HFF-Myc (cell line): ENCODE measurements around the gene DSE.

Experiments
- DNase-seq: peaks from one replicate; pipeline ENCODE4 v3.0.0-alpha.2; 2011; ENCODE audit warnings: low read depth; ENCODE audit errors: extremely low read depth
- H3K4me3 ChIP-seq: replicated peaks from 2 replicates; pipeline ENCODE4 v1.5.1; 2011; ENCODE audit warnings: low read depth, mild to moderate bottlenecking, control low read depth, low read length
- CTCF ChIP-seq: IDR thresholded peaks from 2 replicates; pipeline ENCODE4 v1.5.1; 2012; ENCODE audit warnings: mild to moderate bottlenecking, low read depth, low read length, control low read depth; ENCODE audit errors: missing control alignments

The DSE gene

GRCh38 chr6:116459927-116460326 lies 89.2 kb downstream of the DSE start:
- DNase-seq: no peak
- TF ChIP-seq CTCF: no peak

GRCh38 chr6:116461331-116461931 lies 90.7 kb downstream of the DSE start, which contains the start of gene CALHM6:
Gene CALHM6, plus strand, starts transcription at chr6:116461375. Its CDS starts 555 bp downstream, at chr6:116461930.
- DNase-seq: no peak
- peak within 1 kb of the TSS; percentile 37 for H3K4me3 ChIP-seq
- no peak for TF ChIP-seq CTCF

More at GRCh38 chr6:116459927-116460326, 89.2 kb downstream of the DSE start:
- H3K4me3 ChIP-seq: no peak overlapping the region

GRCh38 chr6:116461932-116462885 lies 91.5 kb downstream of the DSE start:
- peak; percentile 17 for DNase-seq
- TF ChIP-seq CTCF: no peak
- H3K4me3 ChIP-seq: peak overlapping the region; percentile 37

GRCh38 chr6:116463301-116463700 lies 92.6 kb downstream of the DSE start:
- TF ChIP-seq CTCF: no peak
- no peak for DNase-seq
- no peak overlapping the region for H3K4me3 ChIP-seq

- no peak overlapping the region for H3K4me3 ChIP-seq
- TF ChIP-seq CTCF: no peak
- DNase-seq: no peak
Measured at GRCh38 chr6:116465246-116465645, 94.5 kb downstream of the DSE start.

- no peak for TF ChIP-seq CTCF
Measured at GRCh38 chr6:116467096-116467495, 96.3 kb downstream of the DSE start.

More at GRCh38 chr6:116467096-116467495, 96.3 kb downstream of the DSE start:
- no peak for DNase-seq
- no peak overlapping the region for H3K4me3 ChIP-seq
